Fibroblast of peridontal ligament (primary cell): Measurements from ENCODE around the gene MESP2.
A peak's percentile ranks its signal among the peaks of the same experiment; 100 is the strongest.

ENCODE experiments used
- DNase-seq: peaks from one replicate; pipeline ENCODE4 v3.0.0-alpha.2; 2010; ENCODE audit errors: extremely low read depth

The MESP2 gene

GRCh38 chr15:89815769-89816168, 39.6 kb downstream of the MESP2 start:
- DNase-seq, result no peak

DNA sequence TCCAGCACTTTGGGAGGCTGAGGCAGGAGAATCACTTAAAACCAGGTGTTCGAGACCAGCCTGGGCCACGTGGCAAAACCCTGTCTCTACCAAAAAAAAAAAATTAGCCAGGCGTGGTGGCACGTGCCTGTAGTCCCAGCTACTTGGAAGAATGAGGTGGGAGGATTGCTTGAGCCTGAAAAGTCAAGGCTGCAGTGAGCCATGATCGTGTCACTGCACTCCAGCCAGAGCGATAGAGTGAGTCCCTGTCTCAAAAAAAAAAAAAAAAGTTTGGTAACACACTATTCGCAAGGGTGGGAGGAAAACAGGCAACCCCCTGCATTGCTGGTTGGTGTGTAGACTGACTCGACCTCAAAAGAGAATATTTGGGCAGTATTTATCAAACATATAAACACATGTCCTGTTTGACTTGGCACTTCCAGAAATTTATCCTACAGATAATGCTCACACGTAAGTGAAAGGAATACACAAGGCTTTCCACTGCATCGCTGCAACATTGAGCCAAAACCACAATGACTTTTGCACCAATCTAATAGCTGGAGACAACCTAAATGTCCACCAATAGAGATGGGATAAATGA, 41.7 kb downstream of the MESP2 start:
- DNase-seq, result no peak

DNA sequence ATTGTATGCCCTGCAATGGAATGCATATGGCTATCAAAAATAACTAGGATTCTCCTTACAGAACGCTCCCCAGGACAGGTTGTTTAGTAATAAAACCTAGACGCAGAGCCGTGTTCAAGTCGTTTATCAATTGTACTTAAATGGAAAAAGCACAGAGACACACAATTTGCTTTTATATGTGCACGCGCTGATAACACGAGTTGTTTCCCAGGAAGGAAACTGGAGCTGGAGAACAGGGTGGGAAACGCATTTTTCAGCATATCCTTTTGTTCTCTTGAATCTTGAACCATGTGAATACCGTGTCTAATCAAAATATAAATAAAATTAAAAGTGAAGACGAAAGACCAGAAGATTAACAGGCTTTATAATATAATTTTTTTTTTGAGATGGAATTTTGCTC, 42.2 kb downstream of the MESP2 start:
- no peak for DNase-seq

GRCh38 chr15:89820666-89821611, 44.8 kb downstream of the MESP2 start:
- peak; percentile 66 for DNase-seq

- DNase-seq, result no peak
Measured at GRCh38 chr15:89822026-89822425, 45.9 kb downstream of the MESP2 start.

DNA sequence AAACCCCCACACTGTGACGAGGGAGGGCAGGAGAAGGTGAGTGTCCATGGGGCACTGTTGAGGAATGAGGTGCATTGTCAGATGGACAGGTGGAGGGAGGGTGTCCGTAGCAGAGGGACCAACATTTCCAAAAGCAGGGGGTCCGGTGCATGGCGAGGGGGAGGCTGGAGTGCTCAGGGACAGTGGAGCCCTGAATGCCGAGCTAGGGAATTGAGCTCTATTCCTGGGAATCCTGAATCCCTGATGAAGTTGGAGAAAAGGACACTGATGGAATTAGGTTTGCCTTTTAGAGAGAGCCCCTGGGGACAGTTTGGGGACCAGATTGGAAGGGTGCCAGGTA, 46.4 kb downstream of the MESP2 start:
- no peak for DNase-seq

GRCh38 chr15:89822951-89823711, 47.0 kb downstream of the MESP2 start:
- peak; percentile 74 for DNase-seq

GRCh38 chr15:89823836-89824606, 47.9 kb downstream of the MESP2 start:
- DNase-seq, result no peak

DNA sequence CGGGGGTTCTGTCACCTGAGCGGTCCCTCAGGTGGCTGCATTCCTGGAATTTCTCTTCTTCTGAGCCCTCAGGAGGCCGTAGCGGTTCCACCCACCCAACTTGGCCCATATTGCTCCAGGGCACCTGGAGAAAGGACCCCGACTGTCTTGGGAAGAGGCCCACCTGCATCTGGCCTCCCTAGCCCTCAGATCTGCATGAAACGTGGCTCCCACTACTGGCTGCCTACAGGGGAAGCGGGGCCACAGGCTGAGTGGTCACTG, 48.4 kb downstream of the MESP2 start:
- no peak for DNase-seq

DNA sequence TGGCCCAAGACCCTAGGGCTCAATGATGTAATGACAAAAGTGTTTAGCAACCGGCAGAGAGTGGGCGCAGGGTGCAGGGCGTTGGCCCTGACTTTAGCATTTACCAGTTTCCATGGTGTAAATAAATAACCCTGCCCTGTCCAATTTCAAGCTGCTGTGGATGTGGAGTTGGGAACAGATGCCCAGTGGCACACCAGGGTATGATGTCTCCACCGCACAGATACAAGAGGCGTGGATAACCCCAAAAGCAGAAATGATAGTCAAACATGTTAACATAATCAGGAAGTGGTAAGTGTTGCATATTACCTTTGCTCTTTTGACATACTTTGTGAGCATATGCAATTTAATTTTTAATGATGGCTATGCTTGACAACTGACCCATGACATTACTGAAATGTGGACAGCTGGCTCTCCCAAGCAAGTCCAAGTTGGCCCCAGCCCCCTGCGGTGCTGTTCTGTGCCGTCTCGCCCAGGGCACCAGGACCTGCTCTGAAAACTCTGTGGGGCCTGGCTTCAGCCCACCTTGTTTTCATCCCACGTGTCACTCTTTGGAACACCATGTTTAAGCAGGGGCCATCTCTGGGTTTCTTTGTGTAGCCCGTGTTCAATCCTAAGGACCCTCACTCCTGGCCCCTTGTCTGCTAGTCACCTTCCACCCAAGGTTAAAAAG, 49.3 kb downstream of the MESP2 start:
- DNase-seq, result no peak

- DNase-seq, result no peak
Measured at GRCh38 chr15:89826671-89827655, 50.8 kb downstream of the MESP2 start.

- DNase-seq, result no peak
Measured at GRCh38 chr15:89827829-89828228, 51.7 kb downstream of the MESP2 start.
